ENCODE measurements around the gene AZI2.

- TF ChIP-seq CTCF (conservative IDR thresholded peaks at IDR 0.05) (no peak), ZFX (IDR thresholded peaks at IDR 0.05) (no peak)
These were observed 13.4 kb downstream of the AZI2 start for GRCh38 chr3:28335246-28335645.
